Suprapubic skin (tissue), 4 donors: ENCODE data around the gene PCSK5.

ENCODE experiments used
- CTCF ChIP-seq, 2 donors: fragments of 200-600 bp in 1 of 2; fragments of 450-650 bp in 1 of 2; sonication (generic) in 1 of 2; IDR thresholded peaks; one replicate each; pipeline ENCODE4 v1.5.1; 2016 to 2019; ENCODE audit warnings: antibody characterized with exemption in 2 of 2, mild to moderate bottlenecking in 1 of 2, moderate library complexity in 1 of 2
- POLR2A ChIP-seq, 2 donors: fragments of 450-650 bp; IDR thresholded peaks; one replicate each; pipeline ENCODE4 v1.6.1; 2017; ENCODE audit warnings: antibody characterized with exemption in 2 of 2, mild to moderate bottlenecking in 2 of 2, moderate library complexity in 2 of 2
- POLR2AphosphoS5 ChIP-seq, 3 donors: sonication (generic); formaldehyde crosslinking; IDR thresholded peaks; one replicate each; pipeline ENCODE4 v1.6.1; 2017; ENCODE audit warnings: antibody characterized with exemption in 3 of 3

- TF ChIP-seq CTCF (IDR thresholded peaks at IDR 0.05): no peak
- no peak for TF ChIP-seq POLR2A (IDR thresholded peaks at IDR 0.05)
- no peak for TF ChIP-seq POLR2AphosphoS5 (IDR thresholded peaks at IDR 0.05)
Observed at GRCh38 chr9:75956161-75956560, 65.7 kb downstream of the PCSK5 start.
